DND-41 (cell line): ENCODE measurements around the gene USP9X.
"Not testable (repeated sequence)": the region's sequence is repeated elsewhere in the genome, so short reads cannot be mapped to it uniquely, and the experiment has no call there.

Experiments used
- ATAC-seq: fragments of 200-7000 bp; cut with Tn5 transposase; 3 replicates; pipeline ENCODE4 v1.9.1; 2021; ENCODE audit warnings: low read depth; ENCODE audit not compliant: insufficient read depth
- DNase-seq: peaks from one replicate; pipeline ENCODE4 v3.0.0-alpha.2; 2020
- H2AFZ ChIP-seq: 2 replicates; pipeline ENCODE4 v1.6.0; 2012; ENCODE audit warnings: low read depth, low read length
- H3K27ac ChIP-seq: 2 replicates; pipeline ENCODE4 v1.5.1; 2012; ENCODE audit warnings: low read length, inconsistent platforms
- H3K27me3 ChIP-seq: fragments of 200-600 bp; sonication (generic); 2 replicates; pipeline ENCODE4 v1.6.0; 2012; ENCODE audit warnings: low read length, mild to moderate bottlenecking, inconsistent platforms; ENCODE audit not compliant: insufficient read depth, poor library complexity
- H3K36me3 ChIP-seq: 2 replicates; pipeline ENCODE4 v1.5.1; 2012; ENCODE audit warnings: low read length, inconsistent platforms; ENCODE audit not compliant: insufficient read depth
- H3K4me1 ChIP-seq: 2 replicates; pipeline ENCODE4 v1.5.1; 2012; ENCODE audit warnings: mild to moderate bottlenecking, low read length; ENCODE audit not compliant: insufficient read depth
- H3K4me2 ChIP-seq: 2 replicates; pipeline ENCODE4 v1.6.0; 2012; ENCODE audit warnings: mild to moderate bottlenecking, moderate library complexity, low read length, inconsistent platforms; ENCODE audit not compliant: insufficient read depth
- H3K4me3 ChIP-seq, 2 experiments: fragments of 200-600 bp in 1 of 2; shearing (Covaris generic) in 1 of 2; 2 replicates each; pipeline ENCODE4 v1.5.1; 2012 to 2016; ENCODE audit warnings: inconsistent platforms in 2 of 2, low read length in 2 of 2, mild to moderate bottlenecking in 2 of 2, low read depth in 1 of 2, moderate library complexity in 1 of 2
- H3K79me2 ChIP-seq: 2 replicates; pipeline ENCODE4 v1.6.0; 2012; ENCODE audit warnings: low read length, inconsistent platforms; ENCODE audit not compliant: insufficient read depth
- H3K9ac ChIP-seq: 2 replicates; pipeline ENCODE4 v1.6.0; 2012; ENCODE audit warnings: low read depth, mild to moderate bottlenecking, inconsistent platforms, low read length, moderate library complexity
- H3K9me3 ChIP-seq: 2 replicates; pipeline ENCODE4 v1.5.1; 2012; ENCODE audit warnings: low read length, moderate library complexity, mild to moderate bottlenecking, inconsistent platforms; ENCODE audit not compliant: insufficient read depth, severe bottlenecking
- H4K20me1 ChIP-seq: 2 replicates; pipeline ENCODE4 v1.6.0; 2012; ENCODE audit warnings: low read length; ENCODE audit not compliant: insufficient read depth
- EZH2 ChIP-seq: IDR thresholded peaks from 3 replicates; pipeline ENCODE4 v1.6.1; 2012; ENCODE audit warnings: borderline replicate concordance, low read depth, mild to moderate bottlenecking, moderate library complexity, low read length, inconsistent platforms; ENCODE audit not compliant: severe bottlenecking
- TF ChIP-seq, protein P1 (sequence below): IDR thresholded peaks from 2 replicates; pipeline ENCODE4 v1.5.1; 2012; ENCODE audit warnings: borderline replicate concordance, low read length, moderate library complexity, mild to moderate bottlenecking; ENCODE audit not compliant: poor library complexity, severe bottlenecking; ENCODE audit errors: extremely low read depth

USP9X gene

DNA sequence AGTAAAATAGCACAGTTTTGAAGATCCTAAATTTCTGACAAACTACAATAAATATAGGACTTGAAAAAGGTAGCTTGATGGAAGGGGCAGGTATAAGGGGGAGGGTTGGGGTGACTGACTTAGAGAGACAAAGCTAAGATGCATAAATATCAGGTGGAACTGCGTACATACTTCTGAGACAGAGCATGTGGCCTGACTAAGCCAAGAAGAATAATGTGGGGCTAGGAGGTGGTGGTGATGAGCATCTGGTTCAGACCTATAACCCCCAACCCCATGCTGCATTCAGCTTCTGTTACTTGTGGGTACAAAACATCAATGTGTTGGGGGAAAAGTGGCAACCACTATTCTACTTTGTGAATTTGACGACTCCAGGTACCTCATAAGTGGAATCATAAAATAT is 19.8 kb downstream of the USP9X start:
- Histone ChIP-seq H3K4me2 (no peak overlapping the region), H3K27ac (no peak overlapping the region), H3K4me3 (no peak overlapping the region), H3K9me3 (no peaks in the 10 kb centered on the region), H3K27me3 (no peaks in the 10 kb centered on the region), H3K9ac (no peak overlapping the region), H3K79me2 (peaks cover 95% of the 10 kb centered on the region), H4K20me1 (peaks cover 36% of the 10 kb centered on the region), H3K36me3 (no peaks in the 10 kb centered on the region), H3K4me1 (no peaks in the 10 kb centered on the region), H2AFZ (no peak overlapping the region)
- DNase-seq (no peak), ATAC-seq (no peak)
- no peak for TF ChIP-seq EZH2
- TF ChIP-seq, protein P1, sequence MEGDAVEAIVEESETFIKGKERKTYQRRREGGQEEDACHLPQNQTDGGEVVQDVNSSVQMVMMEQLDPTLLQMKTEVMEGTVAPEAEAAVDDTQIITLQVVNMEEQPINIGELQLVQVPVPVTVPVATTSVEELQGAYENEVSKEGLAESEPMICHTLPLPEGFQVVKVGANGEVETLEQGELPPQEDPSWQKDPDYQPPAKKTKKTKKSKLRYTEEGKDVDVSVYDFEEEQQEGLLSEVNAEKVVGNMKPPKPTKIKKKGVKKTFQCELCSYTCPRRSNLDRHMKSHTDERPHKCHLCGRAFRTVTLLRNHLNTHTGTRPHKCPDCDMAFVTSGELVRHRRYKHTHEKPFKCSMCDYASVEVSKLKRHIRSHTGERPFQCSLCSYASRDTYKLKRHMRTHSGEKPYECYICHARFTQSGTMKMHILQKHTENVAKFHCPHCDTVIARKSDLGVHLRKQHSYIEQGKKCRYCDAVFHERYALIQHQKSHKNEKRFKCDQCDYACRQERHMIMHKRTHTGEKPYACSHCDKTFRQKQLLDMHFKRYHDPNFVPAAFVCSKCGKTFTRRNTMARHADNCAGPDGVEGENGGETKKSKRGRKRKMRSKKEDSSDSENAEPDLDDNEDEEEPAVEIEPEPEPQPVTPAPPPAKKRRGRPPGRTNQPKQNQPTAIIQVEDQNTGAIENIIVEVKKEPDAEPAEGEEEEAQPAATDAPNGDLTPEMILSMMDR, result no peak

DNA sequence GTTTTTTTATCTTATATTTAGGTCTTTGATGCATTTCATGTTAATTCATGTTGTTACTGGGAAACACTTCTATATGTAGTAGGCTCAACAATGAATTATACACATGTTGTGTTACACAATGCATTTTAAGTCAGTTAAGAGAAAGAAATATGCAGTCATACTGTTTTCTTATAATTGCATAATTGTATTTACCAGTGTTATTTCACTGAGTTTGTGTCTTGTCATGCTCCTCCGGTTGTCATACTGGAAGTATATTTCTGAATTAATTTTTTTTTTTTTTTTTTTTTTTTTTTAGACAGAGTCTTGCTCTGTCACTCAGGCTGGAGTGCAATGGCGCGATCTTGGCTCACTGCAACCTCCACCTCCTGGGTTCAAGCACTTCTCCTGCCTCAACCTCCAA is 21.0 kb downstream of the USP9X start:
- DNase-seq, H3K4me3 ChIP-seq, H3K9ac ChIP-seq, H2AFZ ChIP-seq, H3K9me3 ChIP-seq, H3K4me2 ChIP-seq, H3K36me3 ChIP-seq, H3K27me3 ChIP-seq, H3K27ac ChIP-seq, ATAC-seq, H3K4me1 ChIP-seq: not testable (repeated sequence)
- Histone ChIP-seq H3K79me2 (peaks cover 95% of the 10 kb centered on the region), H4K20me1 (peaks cover 44% of the 10 kb centered on the region)

DNA sequence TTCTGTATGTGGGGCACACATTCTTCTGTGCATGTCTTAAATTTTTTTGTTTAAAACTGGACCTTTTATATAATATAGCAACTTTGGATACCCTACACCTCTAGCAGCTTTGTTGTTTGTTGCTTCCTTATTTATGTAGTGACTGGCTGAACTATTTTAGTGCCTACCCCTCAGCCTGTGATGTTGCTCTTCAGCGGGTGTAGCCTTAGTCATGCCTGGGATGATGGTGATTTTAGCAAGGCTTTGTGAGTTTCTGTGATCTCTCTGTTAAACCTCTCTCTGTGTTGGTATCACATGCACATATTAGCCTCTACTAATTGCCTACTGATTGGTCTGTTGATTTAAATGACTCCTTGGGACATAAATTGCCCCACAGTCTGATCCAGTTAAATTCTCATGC is 22.8 kb downstream of the USP9X start:
- Histone ChIP-seq H3K4me3 (no peak overlapping the region), H3K4me1 (no peaks in the 10 kb centered on the region), H3K27me3 (no peaks in the 10 kb centered on the region), H3K9me3 (no peaks in the 10 kb centered on the region), H3K36me3 (no peaks in the 10 kb centered on the region), H3K27ac (no peak overlapping the region), H3K9ac (no peak overlapping the region), H4K20me1 (peaks cover 49% of the 10 kb centered on the region), H2AFZ (no peak overlapping the region), H3K4me2 (no peak overlapping the region), H3K79me2 (peaks cover 93% of the 10 kb centered on the region)
- ATAC-seq, result no peak
- no peak for DNase-seq
- TF ChIP-seq EZH2, result no peak
- TF ChIP-seq, protein P1, result no peak

DNA sequence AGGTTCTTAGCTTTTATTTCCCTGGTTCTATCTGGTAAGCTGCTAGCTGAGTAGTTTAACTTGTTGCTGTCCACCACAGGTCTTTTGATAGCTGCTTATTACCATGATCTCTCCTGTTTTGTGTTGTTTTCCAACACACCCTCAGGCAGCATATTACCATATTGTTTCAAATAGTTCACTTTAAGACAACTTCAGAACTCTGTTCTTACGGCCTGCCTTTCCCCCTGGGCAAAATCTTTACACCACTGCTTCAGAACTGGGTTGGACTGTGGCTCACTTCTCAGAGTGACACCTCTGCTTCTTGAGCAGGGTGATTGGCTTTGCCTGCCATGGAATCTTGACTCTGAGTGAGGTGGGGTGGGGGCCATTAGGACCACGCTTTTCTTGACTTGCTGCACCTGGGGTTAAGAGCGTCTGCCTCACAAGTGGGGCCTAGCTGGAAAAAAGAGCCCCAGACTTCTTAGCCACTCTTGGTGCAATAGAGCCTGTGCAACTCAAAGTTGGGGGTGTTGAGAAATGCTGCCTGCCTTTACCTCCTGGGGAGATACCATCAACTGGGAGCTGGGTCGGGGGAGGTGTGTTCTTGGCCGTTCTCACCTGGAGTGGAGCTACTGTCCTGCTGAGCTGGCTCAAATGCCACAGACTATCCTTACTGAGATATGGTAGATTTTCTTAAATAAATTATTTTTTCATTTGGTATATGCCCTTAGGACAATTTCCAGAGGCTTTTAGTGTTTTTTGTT is 23.4 kb downstream of the USP9X start:
- H3K4me2 ChIP-seq, result no peak overlapping the region
- no peak overlapping the region for H3K27ac ChIP-seq
- TF ChIP-seq EZH2, result no peak
- TF ChIP-seq, protein P1, result no peak
- DNase-seq, result no peak
- no peak overlapping the region for H2AFZ ChIP-seq
- H3K9ac ChIP-seq, result no peak overlapping the region
- no peaks in the 10 kb centered on the region for H3K27me3 ChIP-seq
- ATAC-seq, result no peak
- H3K36me3 ChIP-seq, result no peaks in the 10 kb centered on the region
- peaks cover 91% of the 10 kb centered on the region for H3K79me2 ChIP-seq
- H3K4me3 ChIP-seq, result no peak overlapping the region
- no peaks in the 10 kb centered on the region for H3K4me1 ChIP-seq
- H3K9me3 ChIP-seq, result no peaks in the 10 kb centered on the region
- H4K20me1 ChIP-seq, result peaks cover 45% of the 10 kb centered on the region
